ENCODE measurements around the gene PVALEF. TPM values are rescaled to one million over a fixed set of nuclear protein-coding genes. Genes with fewer than 3 reads are reported as not detected.

The PVALEF gene
- total and polyA plus RNA-seq, 2 of the 8 experiments (the other 6 are each of a cell fraction or from before 2014, with no cell fraction given) = 0.03 TPM; not detected in 1

DNA sequence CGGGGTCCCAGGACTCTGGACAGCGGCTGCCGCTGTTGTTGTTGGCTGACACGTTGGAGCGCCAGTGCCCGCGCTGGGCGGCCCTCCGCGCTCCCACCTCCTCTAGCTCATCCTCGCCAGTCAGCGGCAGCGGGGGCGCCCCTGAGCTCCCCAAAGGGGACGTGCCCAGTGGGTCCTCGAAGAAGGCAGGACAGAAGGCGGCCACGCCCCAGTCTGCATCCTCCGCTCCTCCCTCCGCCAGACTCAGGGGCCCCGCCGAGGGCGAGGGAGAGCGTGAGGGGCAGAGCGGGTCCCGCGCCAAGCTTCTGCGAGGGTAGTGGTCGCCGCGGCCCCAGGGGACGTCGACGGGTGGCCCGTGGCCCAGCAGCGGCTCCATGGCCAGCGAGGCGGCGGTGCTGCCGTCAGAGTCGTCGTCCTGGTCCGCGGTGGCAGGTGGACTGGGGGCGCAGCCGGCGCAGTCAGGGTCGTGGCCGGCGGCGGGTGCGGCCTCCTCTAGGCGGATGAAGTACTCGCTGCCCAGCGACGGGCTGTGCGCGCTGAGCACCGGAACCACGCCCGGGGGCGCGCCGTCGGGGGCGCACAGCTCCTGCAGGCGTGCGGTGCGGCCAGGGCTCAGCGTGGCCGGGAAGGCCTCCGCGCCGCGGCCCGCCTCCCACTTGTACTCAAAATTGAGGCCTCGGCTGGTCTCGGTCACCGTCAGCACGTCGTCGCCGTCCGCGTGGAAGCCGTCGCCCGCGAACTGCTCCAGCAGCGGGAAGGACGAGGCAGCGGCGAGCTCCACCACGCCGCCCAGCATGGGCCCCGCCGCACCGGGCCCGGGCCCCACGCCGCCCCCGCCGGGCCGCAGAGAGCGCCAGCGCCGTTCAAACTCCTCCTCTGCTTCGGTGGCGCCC, 43.2 kb upstream of the PVALEF start:
- H3K27me3 ChIP-seq (replicated peaks in 1 of 4; ENCODE audit: control insufficient read depth in 3 of 4, extremely low read depth in 1 of 4, insufficient read depth in 3 of 4, low read length in 3 of 4) = peaks cover 0 to 11% (median 7%) of the 10 kb centered on the region in 4 experiments; a peak in 3 of 7 replicates
- no peak overlapping the region for H2AK5ac ChIP-seq (ENCODE audit: low read depth, low read length)
- ChIA-PET POLR2A (ENCODE audit: partially characterized antibody) (interaction anchor here (0.8 to 1.3 kb wide), 3 partner anchors 10 to 55 kb away, joined by 3 to 5 read pairs (median 4); no protein-coding TSS in a partner anchor), CTCF (ENCODE audit: partially characterized antibody) (interaction anchor here (0.5 to 5.0 kb wide), 14 partner anchors 8 to 1069 kb away, joined by 3 to 24 read pairs (median 4); no protein-coding TSS in a partner anchor)
- H2BK12ac ChIP-seq (ENCODE audit: low read depth, low read length) = no peak overlapping the region
- DNase-seq (ENCODE audit: low read depth in 1 of 2, low spot score in 2 of 2) (peak in 1 of 2 experiments; percentile 81), FAIRE-seq (no peak)
- no peak overlapping the region for H4K5ac ChIP-seq (ENCODE audit: insufficient read length, low read depth, low read length)
- peaks cover 3% of the 10 kb centered on the region; the same call in 1 of the 2 replicates for H3K23me2 ChIP-seq (ENCODE audit: low read depth, low read length)
- H4K8ac ChIP-seq (ENCODE audit: extremely low read depth, insufficient read depth, low read length) = peak overlapping the region; percentile 68; the same call in 1 of the 2 replicates
- no peak overlapping the region for H2BK20ac ChIP-seq (ENCODE audit: low read length)
- peak overlapping the region in 1 of 2 experiments; percentile 69; a peak in 2 of 4 replicates for H3K4me2 ChIP-seq (ENCODE audit: insufficient read depth in 1 of 2, low read depth in 2 of 2, low read length in 2 of 2)
- no peak overlapping the region for H2BK120ac ChIP-seq (replicated peaks; ENCODE audit: low read depth, low read length)
- no peak overlapping the region for H2BK5ac ChIP-seq (ENCODE audit: low read depth, low read length)
- peaks cover 0 to 3% of the 10 kb centered on the region in 2 experiments for H4K20me1 ChIP-seq (replicated peaks in 1 of 2; ENCODE audit: control insufficient read depth in 1 of 2, insufficient read depth in 2 of 2, low read length in 2 of 2)
- H4K91ac ChIP-seq (replicated peaks; ENCODE audit: insufficient read length, low read length) = no peak overlapping the region
- no peak overlapping the region for H3K27ac ChIP-seq (ENCODE audit: low read depth, low read length)
- no peak overlapping the region for H3K4ac ChIP-seq (replicated peaks; ENCODE audit: insufficient read length, low read depth, low read length)
- H2AFZ ChIP-seq (ENCODE audit: low read length) = no peak overlapping the region
- H3K79me1 ChIP-seq (ENCODE audit: low read depth, low read length) = no peaks in the 10 kb centered on the region
- H3K56ac ChIP-seq (replicated peaks; ENCODE audit: insufficient read length, low read depth, low read length) = no peak overlapping the region
- H3K4me3 ChIP-seq (ENCODE audit: extremely low read depth in 1 of 4, insufficient read depth in 2 of 4, low read depth in 3 of 4, low read length in 4 of 4) = peak overlapping the region in 2 of 4 experiments; percentile 11 to 48; a peak in 4 of 8 replicates
- WGBS, 2 experiments (ENCODE audit: extremely low coverage in 1 of 2, insufficient coverage in 1 of 2, insufficient read length in 1 of 2, insufficient replicate concordance in 2 of 2, low coverage in 1 of 2, low lambda C conversion rate in 2 of 2, missing lambda C conversion rate in 1 of 2) = 38% methylated on average over 50 of the region's 109 CpGs; no CpG with 5 or more reads in 1 of the 2 experiments
- no peak overlapping the region for H2BK15ac ChIP-seq (ENCODE audit: low read length)
- no peaks in the 10 kb centered on the region for H3K9me3 ChIP-seq (ENCODE audit: insufficient read depth in 2 of 2, low read depth in 1 of 2, low read length in 1 of 2)
- no peaks in the 10 kb centered on the region for H3K79me2 ChIP-seq (ENCODE audit: control insufficient read depth in 1 of 2, insufficient read depth in 2 of 2, low read length in 2 of 2)
- no peak overlapping the region for H3K9ac ChIP-seq (replicated peaks in 1 of 4; ENCODE audit: extremely low read depth in 1 of 4, low read depth in 3 of 4, low read length in 3 of 4)
- peaks cover 0 to 16% (median 8%) of the 10 kb centered on the region in 4 experiments; a peak in 5 of 7 replicates for H3K4me1 ChIP-seq (replicated peaks in 1 of 4; ENCODE audit: control insufficient read depth in 3 of 4, insufficient read depth in 4 of 4, low read length in 3 of 4)
- no peak overlapping the region for H3K23ac ChIP-seq (ENCODE audit: insufficient read length)
- no peaks in the 10 kb centered on the region for H3K36me3 ChIP-seq (ENCODE audit: control insufficient read depth in 2 of 4, insufficient read depth in 4 of 4, low read length in 3 of 4)
- no peak overlapping the region for H3K18ac ChIP-seq (ENCODE audit: extremely low read depth, low read length)
- no peak overlapping the region for H3K14ac ChIP-seq (ENCODE audit: insufficient read length)
- TF ChIP-seq RBBP5 (IDR thresholded peaks at IDR 0.05; ENCODE audit: borderline replicate concordance, low read depth, low read length) (no peak), TBP (IDR thresholded peaks at IDR 0.05; ENCODE audit: low read depth, low read length) (no peak), KDM4A (IDR thresholded peaks at IDR 0.05; ENCODE audit: low read depth, low read length, severe bottlenecking) (peak; percentile 68), POU5F1 (IDR thresholded peaks at IDR 0.05; ENCODE audit: low read depth, low read length) (no peak), CEBPB (IDR thresholded peaks at IDR 0.05; ENCODE audit: low read depth, low read length) (no peak)
- TF ChIP-seq, protein P1, sequence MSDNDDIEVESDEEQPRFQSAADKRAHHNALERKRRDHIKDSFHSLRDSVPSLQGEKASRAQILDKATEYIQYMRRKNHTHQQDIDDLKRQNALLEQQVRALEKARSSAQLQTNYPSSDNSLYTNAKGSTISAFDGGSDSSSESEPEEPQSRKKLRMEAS (IDR thresholded peaks at IDR 0.05) = peak; percentile 6; the same call in 1 of the 2 replicates
- TF ChIP-seq, protein P2, sequence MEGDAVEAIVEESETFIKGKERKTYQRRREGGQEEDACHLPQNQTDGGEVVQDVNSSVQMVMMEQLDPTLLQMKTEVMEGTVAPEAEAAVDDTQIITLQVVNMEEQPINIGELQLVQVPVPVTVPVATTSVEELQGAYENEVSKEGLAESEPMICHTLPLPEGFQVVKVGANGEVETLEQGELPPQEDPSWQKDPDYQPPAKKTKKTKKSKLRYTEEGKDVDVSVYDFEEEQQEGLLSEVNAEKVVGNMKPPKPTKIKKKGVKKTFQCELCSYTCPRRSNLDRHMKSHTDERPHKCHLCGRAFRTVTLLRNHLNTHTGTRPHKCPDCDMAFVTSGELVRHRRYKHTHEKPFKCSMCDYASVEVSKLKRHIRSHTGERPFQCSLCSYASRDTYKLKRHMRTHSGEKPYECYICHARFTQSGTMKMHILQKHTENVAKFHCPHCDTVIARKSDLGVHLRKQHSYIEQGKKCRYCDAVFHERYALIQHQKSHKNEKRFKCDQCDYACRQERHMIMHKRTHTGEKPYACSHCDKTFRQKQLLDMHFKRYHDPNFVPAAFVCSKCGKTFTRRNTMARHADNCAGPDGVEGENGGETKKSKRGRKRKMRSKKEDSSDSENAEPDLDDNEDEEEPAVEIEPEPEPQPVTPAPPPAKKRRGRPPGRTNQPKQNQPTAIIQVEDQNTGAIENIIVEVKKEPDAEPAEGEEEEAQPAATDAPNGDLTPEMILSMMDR (IDR thresholded peaks at IDR 0.05; ENCODE audit: control extremely low read depth in 1 of 3, insufficient read depth in 1 of 3, low read depth in 1 of 3, low read length in 3 of 3) = peak in 2 of 3 experiments; percentile 16 to 39; a peak in 1 of 4 replicates
